ENCODE measurements around the gene PSMG4. TPM values are rescaled to one million over a fixed set of nuclear protein-coding genes. Genes with fewer than 3 reads are reported as not detected.

PSMG4 gene
- total and polyA plus RNA-seq, 2 donors (not counting 3 experiments of a cell fraction or from before 2014, with no cell fraction given) = 31.4 to 46.0 TPM

- no peaks in the 10 kb centered on the region for H4K20me1 ChIP-seq (replicated peaks; ENCODE audit: control insufficient read depth, extremely low read depth, insufficient read depth, low read length)
- H2AFZ ChIP-seq (ENCODE audit: low read depth, low read length) = no peak overlapping the region
- no TSS peak for BruUV-seq (replicated peaks)
- no peak overlapping the region for H3K4me3 ChIP-seq (replicated peaks in 1 of 3; ENCODE audit: insufficient read depth in 1 of 3, low read depth in 1 of 3, low read length in 3 of 3)
- dilution Hi-C loops (cut with MboI; ENCODE audit: extremely low pct_ligation_motif_present, low sequenced_read_pairs) = no loop called here
- no peak for DNase-seq (ENCODE audit: low read depth, low spot score)
- FAIRE-seq = no peak
- TF ChIP-seq MYC (IDR thresholded peaks at IDR 0.05; ENCODE audit: low read depth, low read length) (no peak), GATA2 (IDR thresholded peaks at IDR 0.05; ENCODE audit: insufficient read depth, insufficient read length, low read depth, low read length) (no peak)
- peaks cover 41 to 45% of the 10 kb centered on the region in 2 experiments for H3K27me3 ChIP-seq (ENCODE audit: control insufficient read depth in 2 of 2, insufficient read depth in 2 of 2, low read length in 2 of 2)
- H3K4me2 ChIP-seq (ENCODE audit: insufficient read depth, low read length) = no peak overlapping the region
- no peaks in the 10 kb centered on the region for H3K4me1 ChIP-seq (ENCODE audit: control insufficient read depth, extremely low read depth, insufficient read depth, low read length)
- no peak overlapping the region for H3K9ac ChIP-seq (replicated peaks; ENCODE audit: extremely low read depth, insufficient read depth, low read length)
- H3K36me3 ChIP-seq (ENCODE audit: control insufficient read depth in 2 of 2, extremely low read depth in 1 of 2, insufficient read depth in 2 of 2, low read length in 2 of 2) = no peaks in the 10 kb centered on the region
- intact Hi-C loops (cut with micrococcal nuclease) = no loop called here
- ChIA-PET CTCF (no interaction called here), POLR2A (no interaction called here)
- H3K9me1 ChIP-seq (replicated peaks; ENCODE audit: control insufficient read depth, extremely low read depth, insufficient read depth, low read length) = no peaks in the 10 kb centered on the region
- H3K9me3 ChIP-seq (replicated peaks; ENCODE audit: control insufficient read depth, insufficient read depth, low read length) = no peaks in the 10 kb centered on the region
- H3K79me2 ChIP-seq (ENCODE audit: control insufficient read depth, insufficient read depth, low read length) = no peaks in the 10 kb centered on the region
- H3K27ac ChIP-seq (ENCODE audit: insufficient read depth, low read depth, low read length) = no peak overlapping the region
These were observed 37.2 kb upstream of the PSMG4 start for GRCh38 chr6:3221578-3221977.

- POLR2A ChIA-PET = no interaction called here
These were observed 36.2 kb upstream of the PSMG4 start for GRCh38 chr6:3222506-3223038.

More at GRCh38 chr6:3222506-3223038, 36.2 kb upstream of the PSMG4 start:
- Histone ChIP-seq H3K4me1 (ENCODE audit: control insufficient read depth, extremely low read depth, insufficient read depth, low read length) (peaks cover 6% of the 10 kb centered on the region), H3K27me3 (ENCODE audit: control insufficient read depth in 2 of 2, insufficient read depth in 2 of 2, low read length in 2 of 2) (peaks cover 46 to 52% of the 10 kb centered on the region in 2 experiments), H3K4me2 (ENCODE audit: insufficient read depth, low read length) (no peak overlapping the region), H3K9me1 (replicated peaks; ENCODE audit: control insufficient read depth, extremely low read depth, insufficient read depth, low read length) (no peaks in the 10 kb centered on the region), H3K4me3 (replicated peaks in 1 of 3; ENCODE audit: insufficient read depth in 1 of 3, low read depth in 1 of 3, low read length in 3 of 3) (no peak overlapping the region), H3K9me3 (replicated peaks; ENCODE audit: control insufficient read depth, insufficient read depth, low read length) (no peaks in the 10 kb centered on the region), H3K9ac (replicated peaks; ENCODE audit: extremely low read depth, insufficient read depth, low read length) (no peak overlapping the region), H3K36me3 (ENCODE audit: control insufficient read depth in 2 of 2, extremely low read depth in 1 of 2, insufficient read depth in 2 of 2, low read length in 2 of 2) (no peaks in the 10 kb centered on the region), H2AFZ (ENCODE audit: low read depth, low read length) (no peak overlapping the region), H3K79me2 (ENCODE audit: control insufficient read depth, insufficient read depth, low read length) (no peaks in the 10 kb centered on the region), H3K27ac (ENCODE audit: insufficient read depth, low read depth, low read length) (no peak overlapping the region), H4K20me1 (replicated peaks; ENCODE audit: control insufficient read depth, extremely low read depth, insufficient read depth, low read length) (no peaks in the 10 kb centered on the region)
- TF ChIP-seq MAX (IDR thresholded peaks at IDR 0.05; ENCODE audit: insufficient read depth, insufficient read length) (no peak), GATA2 (IDR thresholded peaks at IDR 0.05; ENCODE audit: insufficient read depth, insufficient read length, low read depth, low read length) (no peak), JUN (IDR thresholded peaks at IDR 0.05; ENCODE audit: borderline replicate concordance, insufficient read depth, insufficient read length, low read depth) (no peak), CTCF (IDR thresholded peaks at IDR 0.05; ENCODE audit: extremely low read depth in 1 of 2, insufficient read depth in 1 of 2, low read depth in 1 of 2, low read length in 2 of 2) (no peak), MYC (IDR thresholded peaks at IDR 0.05; ENCODE audit: low read depth, low read length) (no peak), FOS (IDR thresholded peaks at IDR 0.05; ENCODE audit: borderline replicate concordance, insufficient read depth, low read length) (no peak), EZH2 (IDR thresholded peaks at IDR 0.05; ENCODE audit: borderline replicate concordance, low read depth, low read length, severe bottlenecking) (no peak), POLR2A (IDR thresholded peaks at IDR 0.05; ENCODE audit: low read depth, low read length) (no peak), POLR2AphosphoS5 (IDR thresholded peaks at IDR 0.05; ENCODE audit: insufficient read depth, low read depth, low read length) (no peak)
- BruUV-seq (replicated peaks) = no TSS peak
- CTCF ChIA-PET = interaction anchor here (0.9 to 1.0 kb wide), 2 partner anchors 8 to 29 kb away, joined by 5 read pairs; no protein-coding TSS in a partner anchor
- no peak for FAIRE-seq
- DNase-seq (ENCODE audit: low read depth, low spot score) = no peak
- intact Hi-C loops (cut with micrococcal nuclease) (no loop called here), dilution Hi-C loops (cut with MboI; ENCODE audit: extremely low pct_ligation_motif_present, low sequenced_read_pairs) (no loop called here)
